Peyer's patch (tissue), 4 donors: ENCODE results near the gene CRIM1.

ENCODE experiments used
- CTCF ChIP-seq, 6 experiments: fragments of 450-650 bp in 4 of 6; fragments of 200-600 bp in 2 of 6; sonication (generic) in 1 of 6; IDR thresholded peaks; one replicate each; pipeline ENCODE4 v1.5.1; 2017 to 2019; ENCODE audit warnings: antibody characterized with exemption in 6 of 6, mild to moderate bottlenecking in 3 of 6, moderate library complexity in 1 of 6
- POLR2A ChIP-seq, 2 donors: fragments of 450-650 bp; IDR thresholded peaks; one replicate each; pipeline ENCODE4 v1.5.1; 2017; ENCODE audit warnings: antibody characterized with exemption in 2 of 2, mild to moderate bottlenecking in 2 of 2, moderate library complexity in 2 of 2

- TF ChIP-seq POLR2A (IDR thresholded peaks at IDR 0.05) (no peak), CTCF (IDR thresholded peaks at IDR 0.05) (no peak)
Observed at GRCh38 chr2:36449213-36449612, 93.6 kb downstream of the CRIM1 start.
